ENCODE measurements around the gene SORCS2. TPM values are rescaled to one million over a fixed set of nuclear protein-coding genes. Genes with fewer than 3 reads are reported as not detected.

Gene SORCS2
- total RNA-seq, 1 donor from 2014 or later: not detected

DNA sequence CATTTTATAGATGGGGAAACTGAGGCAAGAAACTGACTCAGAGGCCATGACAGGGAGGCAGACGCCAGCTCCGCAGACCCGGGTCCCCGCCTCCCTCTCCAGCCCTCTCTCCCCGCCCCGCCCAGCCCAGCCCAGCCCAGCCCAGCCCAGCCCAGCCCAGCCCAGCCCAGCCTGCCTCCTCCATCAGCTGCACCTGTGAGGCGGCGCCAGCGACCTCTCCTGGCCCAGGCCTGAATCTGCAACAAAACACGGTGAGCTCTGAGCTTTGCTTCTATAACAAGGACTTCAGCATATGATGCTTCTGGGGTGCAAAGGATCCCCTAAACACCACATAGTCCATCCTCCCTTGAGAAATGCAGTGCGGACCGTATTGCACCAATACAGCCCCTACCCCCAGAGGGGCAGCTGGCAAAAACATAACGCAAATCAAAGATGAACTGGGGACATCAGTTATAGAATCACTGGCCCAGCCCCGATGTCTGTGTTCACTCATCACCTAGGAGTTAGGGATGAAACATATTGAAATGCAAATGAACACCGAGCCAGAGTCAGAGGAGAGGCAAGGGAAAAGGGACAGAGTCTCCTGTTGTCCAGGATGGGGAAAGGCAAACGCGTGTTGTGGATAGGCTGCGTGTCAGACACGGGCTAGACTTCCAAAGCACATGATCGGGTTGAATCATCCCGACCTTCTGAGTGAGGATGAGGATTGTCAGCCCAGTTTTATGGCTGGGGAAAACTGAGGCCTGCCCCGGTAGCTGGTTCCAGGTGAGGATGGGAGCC is 458.5 kb downstream of the SORCS2 start:
- Mint-ChIP-seq H3K27me3 (ENCODE audit: insufficient read depth) (peaks cover 3% of the 10 kb centered on the region), H3K4me1 (ENCODE audit: low read depth) (peaks cover 21% of the 10 kb centered on the region), H3K4me3 (no peak overlapping the region), H3K36me3 (ENCODE audit: low read depth) (no peaks in the 10 kb centered on the region), H3K9me3 (no peaks in the 10 kb centered on the region), H3K27ac (no peak overlapping the region)
- DNase-seq (ENCODE audit: low spot score): no peak
- intact Hi-C loops (cut with micrococcal nuclease): no loop called here

GRCh38 chr4:7651461-7651921 is 459.2 kb downstream of the SORCS2 start:
- intact Hi-C loops (cut with micrococcal nuclease): no loop called here
- Mint-ChIP-seq H3K4me1 (ENCODE audit: low read depth) (peaks cover 21% of the 10 kb centered on the region), H3K4me3 (no peak overlapping the region), H3K9me3 (no peaks in the 10 kb centered on the region), H3K27me3 (ENCODE audit: insufficient read depth) (peaks cover 3% of the 10 kb centered on the region), H3K27ac (no peak overlapping the region), H3K36me3 (ENCODE audit: low read depth) (no peaks in the 10 kb centered on the region)
- DNase-seq (ENCODE audit: low spot score): no peak

DNA sequence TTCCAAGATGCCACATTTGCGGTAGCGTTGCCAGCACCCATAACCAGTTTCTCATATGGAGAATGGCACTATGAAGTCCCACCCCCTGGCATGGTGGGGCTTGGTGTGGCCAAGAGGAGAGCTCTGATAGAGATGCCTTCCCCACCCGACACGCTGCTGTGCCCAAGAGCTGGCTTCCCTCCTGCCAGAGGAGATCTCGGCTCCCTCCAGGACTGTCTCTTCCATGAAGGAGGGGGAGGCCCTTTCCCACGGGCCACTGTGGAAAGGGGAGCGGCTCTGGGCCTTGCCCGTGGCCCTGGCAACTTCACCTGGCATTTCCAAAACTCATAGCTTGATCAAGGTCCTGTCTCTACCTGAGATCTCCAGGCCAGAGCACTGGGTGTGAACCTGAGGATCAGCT is 459.7 kb downstream of the SORCS2 start:
- no peak overlapping the region for H3K27ac Mint-ChIP-seq
- no peak for DNase-seq (ENCODE audit: low spot score)
- no peaks in the 10 kb centered on the region for H3K9me3 Mint-ChIP-seq
- intact Hi-C loops (cut with micrococcal nuclease): no loop called here
- H3K4me1 Mint-ChIP-seq (ENCODE audit: low read depth): peaks cover 21% of the 10 kb centered on the region
- H3K36me3 Mint-ChIP-seq (ENCODE audit: low read depth): no peaks in the 10 kb centered on the region
- H3K27me3 Mint-ChIP-seq (ENCODE audit: insufficient read depth): peaks cover 3% of the 10 kb centered on the region
- H3K4me3 Mint-ChIP-seq: no peak overlapping the region

DNA sequence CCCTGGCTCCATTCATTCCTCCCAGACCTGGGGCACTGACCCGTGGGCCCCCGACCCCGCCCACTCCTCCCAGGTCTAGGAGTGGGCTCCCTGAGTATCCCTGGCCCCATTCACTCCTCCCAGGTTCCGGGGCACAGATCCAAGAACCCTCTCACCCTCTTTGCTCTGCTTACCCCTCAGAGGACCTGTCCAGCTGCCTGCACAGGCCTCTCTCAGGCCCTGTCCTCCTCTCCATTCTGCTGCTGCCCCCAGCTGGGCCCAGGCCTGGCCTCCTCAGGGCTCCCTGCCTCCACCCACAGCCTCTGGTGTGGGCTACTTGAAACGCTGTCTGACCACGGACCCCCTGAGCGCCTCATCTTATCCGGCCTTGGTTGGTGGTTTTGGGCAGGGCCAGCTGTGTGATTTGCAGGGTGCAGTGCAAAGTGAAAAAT is 460.1 kb downstream of the SORCS2 start:
- Mint-ChIP-seq H3K27me3 (ENCODE audit: insufficient read depth) (peaks cover 3% of the 10 kb centered on the region), H3K4me3 (no peak overlapping the region), H3K36me3 (ENCODE audit: low read depth) (no peaks in the 10 kb centered on the region), H3K4me1 (ENCODE audit: low read depth) (peaks cover 21% of the 10 kb centered on the region), H3K9me3 (no peaks in the 10 kb centered on the region), H3K27ac (no peak overlapping the region)
- DNase-seq (ENCODE audit: low spot score): no peak
- intact Hi-C loops (cut with micrococcal nuclease): no loop called here

GRCh38 chr4:7652906-7653305 is 460.6 kb downstream of the SORCS2 start:
- Mint-ChIP-seq H3K36me3 (ENCODE audit: low read depth) (no peaks in the 10 kb centered on the region), H3K27ac (no peak overlapping the region), H3K4me1 (ENCODE audit: low read depth) (peaks cover 21% of the 10 kb centered on the region), H3K27me3 (ENCODE audit: insufficient read depth) (peaks cover 3% of the 10 kb centered on the region), H3K9me3 (no peaks in the 10 kb centered on the region), H3K4me3 (no peak overlapping the region)
- intact Hi-C loops (cut with micrococcal nuclease): no loop called here
- DNase-seq (ENCODE audit: low spot score): no peak

DNA sequence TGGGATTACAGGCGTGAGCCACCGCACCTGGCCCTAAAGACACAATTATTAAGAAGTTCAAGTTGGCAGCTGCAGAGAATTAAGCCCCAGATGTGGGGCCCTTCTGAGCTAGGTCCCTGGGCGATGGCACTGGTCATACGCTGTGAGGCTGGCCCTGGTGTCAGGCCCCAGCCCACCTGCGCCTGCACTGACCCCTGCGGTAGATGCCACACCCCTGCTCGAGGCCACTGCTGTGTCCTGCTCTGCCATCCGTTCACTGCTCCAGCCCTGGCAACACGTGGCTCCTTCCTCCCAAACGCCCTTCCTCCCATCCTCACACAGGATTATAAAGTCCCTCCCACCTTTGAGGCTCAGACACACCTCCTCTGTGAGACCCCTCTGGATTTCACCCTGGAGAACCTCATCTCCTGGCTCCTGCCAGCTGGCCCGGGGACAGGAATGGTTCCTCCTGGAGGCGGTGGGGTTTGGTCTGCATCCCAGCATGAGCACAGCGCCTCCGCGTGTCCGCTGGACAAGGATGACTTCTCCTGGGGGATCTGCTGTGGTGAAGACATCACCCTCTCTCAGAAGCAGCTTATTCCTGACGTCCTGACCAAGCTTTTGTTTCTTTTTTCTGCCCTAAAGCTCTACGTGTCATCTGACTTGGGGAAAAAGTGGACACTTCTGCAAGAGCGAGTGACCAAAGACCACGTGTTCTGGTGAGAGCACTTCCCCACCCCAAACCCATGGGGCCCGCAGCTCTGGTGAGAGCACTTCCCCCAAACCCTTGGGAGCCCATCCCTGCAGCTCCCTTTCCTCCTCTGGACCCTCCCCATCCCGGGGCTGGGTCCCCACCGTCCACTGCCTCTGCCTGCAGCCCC is 461.4 kb downstream of the SORCS2 start:
- no peak overlapping the region for H3K27ac Mint-ChIP-seq
- no peak overlapping the region for H3K4me3 Mint-ChIP-seq
- no peaks in the 10 kb centered on the region for H3K9me3 Mint-ChIP-seq
- H3K27me3 Mint-ChIP-seq (ENCODE audit: insufficient read depth): peaks cover 3% of the 10 kb centered on the region
- DNase-seq (ENCODE audit: low spot score): no peak
- H3K4me1 Mint-ChIP-seq (ENCODE audit: low read depth): peaks cover 20% of the 10 kb centered on the region
- H3K36me3 Mint-ChIP-seq (ENCODE audit: low read depth): no peaks in the 10 kb centered on the region
- intact Hi-C loops (cut with micrococcal nuclease): no loop called here

DNA sequence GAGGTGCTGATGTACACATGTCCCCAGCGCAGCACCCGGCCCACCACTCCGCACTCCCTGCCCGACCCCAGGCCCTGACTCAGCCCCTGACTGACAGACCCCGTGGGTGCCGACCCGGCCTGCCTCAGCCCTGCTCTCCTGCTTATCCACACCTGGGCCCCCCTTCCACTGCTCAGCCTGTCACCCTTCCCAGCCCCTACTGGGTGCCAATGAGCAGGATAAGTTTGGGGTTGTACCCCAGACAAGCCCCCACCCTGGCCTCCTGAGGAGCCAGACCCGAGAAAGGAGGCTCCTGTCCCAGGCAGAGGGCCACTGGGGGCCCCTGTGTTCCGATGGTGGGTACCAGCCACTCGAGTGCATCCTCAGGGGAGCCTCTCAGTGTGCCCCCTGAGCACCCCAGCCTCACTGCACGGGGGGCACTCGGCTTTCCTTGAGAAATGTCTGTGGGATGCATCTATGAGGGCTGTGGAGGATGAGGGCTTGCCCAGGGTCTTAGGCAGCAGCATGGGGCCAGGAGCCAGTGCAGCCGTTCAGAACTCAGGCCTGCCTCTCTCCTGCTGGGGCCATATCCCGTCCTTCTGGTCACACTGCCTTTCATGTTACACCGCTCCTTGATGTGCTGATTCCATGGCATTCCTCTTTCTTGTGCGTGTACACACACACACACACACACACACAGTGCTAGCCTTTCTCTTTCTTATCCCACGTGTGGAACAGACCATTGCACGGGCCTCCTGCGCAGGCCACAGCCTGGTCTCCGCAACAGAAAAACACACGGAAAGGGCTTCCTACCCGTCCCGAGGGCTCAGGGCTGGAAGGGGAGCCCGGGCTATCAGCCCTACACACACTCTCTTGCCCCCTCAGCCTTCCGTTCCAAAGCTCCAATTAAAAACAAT is 462.5 kb downstream of the SORCS2 start:
- no peak overlapping the region for H3K27ac Mint-ChIP-seq
- DNase-seq (ENCODE audit: low spot score): no peak
- H3K9me3 Mint-ChIP-seq: no peaks in the 10 kb centered on the region
- H3K4me1 Mint-ChIP-seq (ENCODE audit: low read depth): peaks cover 9% of the 10 kb centered on the region
- intact Hi-C loops (cut with micrococcal nuclease): no loop called here
- H3K36me3 Mint-ChIP-seq (ENCODE audit: low read depth): no peaks in the 10 kb centered on the region
- peaks cover 3% of the 10 kb centered on the region for H3K27me3 Mint-ChIP-seq (ENCODE audit: insufficient read depth)
- H3K4me3 Mint-ChIP-seq: no peak overlapping the region

- H3K27me3 Mint-ChIP-seq (ENCODE audit: insufficient read depth): peaks cover 3% of the 10 kb centered on the region
- no peaks in the 10 kb centered on the region for H3K36me3 Mint-ChIP-seq (ENCODE audit: low read depth)
- DNase-seq (ENCODE audit: low spot score): no peak
- no peak overlapping the region for H3K4me3 Mint-ChIP-seq
- intact Hi-C loops (cut with micrococcal nuclease): no loop called here
- no peaks in the 10 kb centered on the region for H3K9me3 Mint-ChIP-seq
- no peak overlapping the region for H3K27ac Mint-ChIP-seq
- H3K4me1 Mint-ChIP-seq (ENCODE audit: low read depth): peaks cover 3% of the 10 kb centered on the region
These were observed 463.3 kb downstream of the SORCS2 start for GRCh38 chr4:7655511-7656243.

DNA sequence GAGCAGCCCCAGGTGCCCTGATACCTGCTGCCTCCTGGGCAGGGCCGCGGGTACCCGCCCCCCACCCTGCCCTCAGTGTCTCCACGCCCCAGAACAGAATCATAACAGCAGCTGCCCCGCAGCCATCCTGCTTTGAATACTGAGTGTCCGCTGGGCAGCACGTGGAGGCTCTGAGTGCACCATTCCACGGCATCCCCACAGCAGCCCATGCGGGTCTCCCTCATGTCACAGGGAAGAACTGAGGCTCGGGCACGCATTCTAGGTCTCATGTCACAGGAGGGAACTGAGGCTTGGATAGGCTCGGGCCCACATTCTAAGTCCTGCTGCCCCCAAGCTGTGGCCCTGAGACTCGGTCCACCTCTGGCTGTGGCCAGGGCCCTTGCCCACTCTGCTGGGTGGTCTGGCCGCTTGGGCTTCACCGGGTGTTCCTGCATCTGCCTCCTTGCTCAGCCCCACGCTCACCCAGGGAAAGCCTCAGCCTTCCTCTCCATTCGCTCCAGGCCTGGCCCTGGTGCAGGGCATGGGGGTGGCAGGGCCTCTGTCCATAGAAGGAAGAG is 464.0 kb downstream of the SORCS2 start:
- Mint-ChIP-seq H3K4me1 (ENCODE audit: low read depth) (no peaks in the 10 kb centered on the region), H3K27me3 (ENCODE audit: insufficient read depth) (peaks cover 3% of the 10 kb centered on the region), H3K9me3 (no peaks in the 10 kb centered on the region), H3K27ac (no peak overlapping the region), H3K4me3 (no peak overlapping the region), H3K36me3 (ENCODE audit: low read depth) (no peaks in the 10 kb centered on the region)
- intact Hi-C loops (cut with micrococcal nuclease): no loop called here
- DNase-seq (ENCODE audit: low spot score): no peak

DNA sequence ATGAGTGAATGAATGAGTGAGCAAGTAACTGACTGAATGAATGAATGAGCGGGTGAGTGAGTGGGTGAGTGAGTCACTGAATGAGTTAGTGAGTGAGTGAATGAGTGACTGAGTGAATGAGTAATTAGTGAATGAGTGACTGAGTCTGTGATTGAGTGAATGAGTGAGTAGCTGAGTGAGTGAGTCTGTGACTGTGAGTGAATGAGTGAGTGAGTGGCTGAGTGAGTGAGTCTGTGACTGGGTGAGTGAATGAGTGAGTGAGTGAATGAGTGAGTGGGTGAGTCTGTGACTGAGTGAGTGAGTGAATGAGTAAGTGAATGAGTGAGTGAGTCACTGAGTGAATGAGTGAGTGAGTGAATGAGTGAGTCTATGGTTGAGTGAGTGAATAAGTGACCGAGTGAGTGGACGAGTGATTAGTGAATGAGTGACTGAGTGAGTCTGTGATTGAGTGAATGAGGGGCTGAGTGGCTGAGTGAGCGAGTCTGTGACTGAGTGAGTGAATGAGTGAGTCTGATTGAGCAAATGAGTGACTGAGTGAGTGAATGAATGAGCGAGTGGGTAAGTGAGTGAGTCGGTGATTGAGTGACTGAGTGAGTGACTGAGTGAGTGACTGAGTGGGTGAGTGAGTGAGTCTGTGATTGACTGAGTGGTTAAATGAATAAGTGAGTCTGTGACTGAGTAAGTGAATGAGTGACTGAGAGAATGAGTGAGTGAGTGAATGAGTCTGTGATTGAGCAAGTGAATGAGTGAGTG is 465.4 kb downstream of the SORCS2 start:
- Mint-ChIP-seq H3K4me1 (ENCODE audit: low read depth) (no peaks in the 10 kb centered on the region), H3K36me3 (ENCODE audit: low read depth) (no peaks in the 10 kb centered on the region), H3K9me3 (no peaks in the 10 kb centered on the region), H3K27ac (no peak overlapping the region), H3K27me3 (ENCODE audit: insufficient read depth) (peaks cover 3% of the 10 kb centered on the region), H3K4me3 (no peak overlapping the region)
- no peak for DNase-seq (ENCODE audit: low spot score)
- intact Hi-C loops (cut with micrococcal nuclease): no loop called here

- H3K9me3 Mint-ChIP-seq: no peaks in the 10 kb centered on the region
These were observed 466.2 kb downstream of the SORCS2 start for GRCh38 chr4:7658341-7659204.

More at GRCh38 chr4:7658341-7659204, 466.2 kb downstream of the SORCS2 start:
- H3K4me3 Mint-ChIP-seq: no peak overlapping the region
- peaks cover 3% of the 10 kb centered on the region for H3K27me3 Mint-ChIP-seq (ENCODE audit: insufficient read depth)
- intact Hi-C loops (cut with micrococcal nuclease): no loop called here
- no peak overlapping the region for H3K27ac Mint-ChIP-seq
- no peak for DNase-seq (ENCODE audit: low spot score)
- no peaks in the 10 kb centered on the region for H3K36me3 Mint-ChIP-seq (ENCODE audit: low read depth)
- H3K4me1 Mint-ChIP-seq (ENCODE audit: low read depth): no peaks in the 10 kb centered on the region

Data from activated T-helper 1 cell treated with anti-CD3 and anti-CD28 coated beads, Interleukin-12 subunit alpha, Interleukin-12 subunit beta, Interleukin-2, Interleukin-4 antibody, amounts not matched to agents 30 ng/mL and 10 ng/mL and 1 ng/mL, durations not matched to agents 14 hours and 24 hours and 36 hours (primary cell).